NCI-H82 treated with DMSO at 0.1 percent for 48 hours (cell line): Measurements from ENCODE around the gene RTN4RL1.
"Not testable (repeated sequence)": the region's sequence is repeated elsewhere in the genome, so short reads cannot be mapped to it uniquely, and the experiment has no call there.

ENCODE experiments used
- DNase-seq: peaks from one replicate; lab custom pipeline; 2025; ENCODE audit not compliant: unreplicated experiment; lab: John Stamatoyannopoulos, UW

Gene RTN4RL1

DNA sequence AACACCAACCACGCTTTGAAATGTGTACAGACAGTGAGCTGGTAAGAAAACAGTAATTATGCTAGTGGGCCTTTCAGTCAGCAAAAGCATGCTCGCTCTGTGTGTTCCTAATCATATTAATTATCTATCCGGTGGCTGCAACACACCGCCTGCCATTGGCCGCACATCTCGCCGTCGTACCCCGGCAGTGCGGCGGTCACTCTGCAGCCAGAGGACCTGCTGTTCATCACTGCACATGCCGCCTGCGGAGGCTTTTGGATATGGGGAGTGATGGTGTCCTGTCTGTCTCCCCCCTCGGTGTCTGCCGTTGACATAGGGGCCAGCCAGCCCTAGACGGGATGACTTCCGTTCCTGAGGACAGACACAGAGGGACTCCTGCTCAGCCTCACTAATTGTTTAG is 126.8 kb downstream of the RTN4RL1 start:
- no peak for DNase-seq

DNA sequence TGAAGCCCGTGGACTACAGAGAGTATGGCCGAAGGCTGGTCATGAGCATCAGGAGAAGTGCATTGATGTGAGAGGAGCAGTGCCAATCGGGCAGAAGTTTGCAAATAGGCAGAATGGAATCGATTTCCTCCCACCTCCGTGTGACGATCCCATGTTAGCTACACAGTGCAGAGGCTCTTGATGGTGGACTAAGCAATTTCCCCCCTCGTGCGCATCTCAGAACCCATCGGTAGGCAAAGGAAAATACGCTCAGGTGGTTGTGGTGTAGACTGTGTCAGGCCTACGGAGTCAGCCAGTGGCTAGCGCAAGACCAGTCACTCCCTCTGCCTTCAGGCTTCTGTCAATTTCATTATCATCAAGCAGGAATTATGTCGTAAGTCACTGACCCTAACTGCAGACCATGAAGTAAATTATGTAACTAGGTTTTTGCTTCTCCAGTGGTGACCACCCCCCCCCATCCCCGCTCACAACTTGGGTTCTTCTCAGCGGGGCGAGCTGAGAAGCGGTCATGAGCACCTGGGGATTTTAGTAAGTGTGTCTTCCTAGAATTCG is 128.0 kb downstream of the RTN4RL1 start:
- no peak for DNase-seq

DNA sequence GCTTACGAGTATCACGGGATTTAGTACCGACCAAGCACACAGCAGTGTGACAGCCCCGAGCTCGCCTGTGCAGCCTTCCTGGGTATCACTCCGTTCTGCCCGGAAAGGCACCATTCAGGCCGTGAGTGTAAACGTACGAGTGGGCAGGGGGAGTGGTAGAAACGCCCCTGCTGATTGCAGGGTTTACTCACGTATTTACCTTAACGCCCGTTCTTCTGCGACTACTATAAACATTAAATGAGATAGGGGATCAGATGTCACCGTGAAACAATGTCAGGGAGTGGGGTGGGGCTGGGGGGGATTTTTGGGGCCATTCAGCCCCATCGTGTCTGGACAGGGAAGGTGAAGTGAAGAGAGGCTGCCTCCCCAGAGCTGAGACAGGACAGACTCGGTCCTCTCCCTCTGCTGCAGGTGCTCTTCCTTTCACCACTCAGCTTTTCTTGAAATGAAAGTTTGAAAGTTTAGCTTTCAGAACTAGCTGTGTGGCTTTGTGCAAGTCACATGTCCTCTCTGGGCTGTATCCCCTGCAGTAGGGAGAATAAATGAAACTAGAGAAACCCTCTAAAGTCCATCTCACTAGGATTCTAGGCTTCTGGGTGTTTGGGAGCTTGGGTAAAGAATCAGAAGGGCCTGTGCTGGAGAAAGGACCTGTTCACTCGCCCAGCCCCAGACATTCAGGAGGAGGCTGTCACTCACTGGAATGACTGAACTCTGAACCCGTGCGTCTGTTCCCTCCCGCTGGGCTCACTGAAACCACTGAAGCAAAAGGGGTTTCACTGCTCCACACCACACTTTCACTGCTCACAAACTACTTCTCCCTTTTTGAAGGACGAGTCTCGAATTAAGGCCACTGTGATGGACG is 128.7 kb downstream of the RTN4RL1 start:
- no peak for DNase-seq

DNA sequence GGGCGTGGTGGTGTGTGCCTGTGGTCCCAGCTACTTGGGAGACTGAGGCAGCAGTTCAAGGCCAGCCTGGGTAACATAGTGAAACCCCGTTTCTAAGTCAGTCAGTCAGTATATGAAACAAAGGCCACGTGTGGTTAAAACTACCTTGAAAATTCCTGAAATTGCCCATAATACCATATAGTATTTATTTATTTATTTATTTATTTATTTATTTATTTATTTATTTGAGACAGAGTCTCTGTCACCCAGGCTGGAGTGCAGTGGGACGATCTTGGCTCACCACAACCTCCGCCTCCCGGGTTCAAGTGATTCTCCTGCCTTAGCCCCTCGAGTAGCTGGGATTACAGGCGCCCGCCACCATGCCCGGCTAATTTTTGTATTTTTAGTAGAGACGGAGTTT is 129.7 kb downstream of the RTN4RL1 start:
- DNase-seq = not testable (repeated sequence)

DNA sequence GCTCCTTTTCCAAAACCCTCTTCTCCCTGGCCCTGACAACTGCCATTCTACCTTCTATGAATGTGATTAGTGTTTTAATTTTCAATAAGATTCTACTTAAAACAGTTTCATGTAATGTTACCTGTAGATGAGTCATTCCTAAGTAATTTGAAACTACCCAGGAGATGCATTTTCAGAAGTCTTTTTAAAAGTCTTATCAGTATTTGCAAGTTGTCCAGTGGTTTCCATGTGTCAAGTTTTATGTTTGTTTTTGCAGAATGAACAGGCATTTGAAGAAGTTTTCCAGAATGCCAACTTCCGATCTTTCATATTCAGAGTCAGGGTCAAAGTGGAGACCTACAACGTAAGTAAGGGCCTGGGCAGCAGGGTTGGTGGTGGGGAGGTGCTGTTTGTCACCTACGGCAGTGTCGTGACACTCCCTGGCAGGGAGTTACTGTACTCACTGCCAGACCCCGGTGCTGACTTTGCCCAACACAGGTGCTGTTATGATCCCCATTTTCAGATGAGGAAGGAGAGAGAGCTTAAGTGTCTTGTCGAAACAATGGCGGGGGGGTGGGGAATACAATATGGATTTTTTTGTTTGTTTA is 130.3 kb downstream of the RTN4RL1 start:
- no peak for DNase-seq

DNA sequence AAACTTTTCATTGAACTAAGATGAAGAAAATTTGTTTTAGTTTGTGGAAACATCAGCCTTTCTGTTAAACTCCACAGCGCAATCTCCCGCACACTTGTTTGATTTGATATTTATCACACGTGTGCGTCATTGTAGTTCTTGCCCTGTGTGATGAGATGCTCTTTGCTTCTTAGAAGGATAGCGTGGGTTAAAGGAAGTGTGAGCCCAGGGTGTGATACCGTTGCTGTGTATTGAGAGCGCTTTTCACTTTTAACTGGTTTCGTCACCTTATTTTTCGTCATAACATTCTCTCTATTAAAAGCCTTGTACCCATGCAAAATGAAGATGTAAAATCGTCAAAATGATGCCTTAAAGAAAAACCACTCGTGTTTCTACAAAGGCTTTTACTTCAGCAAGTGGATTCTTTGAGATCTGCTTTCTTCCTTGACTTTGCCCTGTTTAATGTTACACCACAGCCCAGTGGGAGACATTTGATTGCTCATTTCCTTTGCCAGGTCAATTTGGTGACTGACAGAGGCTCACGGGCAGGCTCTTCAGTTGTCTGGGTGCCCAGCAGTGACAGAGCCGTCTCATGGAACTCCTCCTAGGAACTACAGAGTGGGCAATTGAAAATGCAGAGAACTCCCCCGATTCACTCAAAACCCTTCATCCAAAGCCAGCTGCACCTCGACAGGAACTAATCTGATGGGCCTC is 134.2 kb downstream of the RTN4RL1 start:
- no peak for DNase-seq

DNA sequence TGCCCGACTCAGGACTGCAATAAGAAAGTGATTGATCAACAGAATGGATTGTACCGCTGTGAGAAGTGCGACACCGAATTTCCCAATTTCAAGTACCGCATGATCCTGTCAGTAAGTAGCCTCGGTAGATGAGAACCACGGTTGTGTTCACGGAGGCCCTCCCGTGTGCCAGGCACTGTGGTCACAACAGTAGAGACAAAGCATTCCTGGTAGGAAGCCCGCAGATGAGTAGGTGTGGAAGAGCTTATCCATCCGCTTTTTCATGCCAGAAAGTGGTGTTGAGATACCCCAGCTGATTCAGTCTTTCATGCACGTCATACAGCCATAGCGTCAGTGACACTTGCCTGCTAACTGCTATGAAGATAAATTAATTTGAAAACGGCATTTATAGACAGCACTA is 136.4 kb downstream of the RTN4RL1 start:
- DNase-seq = no peak
